MCF 10A (cell line): ENCODE data around the gene OXSR1. TPM values are rescaled to one million over a fixed set of nuclear protein-coding genes. Genes with fewer than 3 reads are reported as not detected.

Experiments
- BruUV-seq: library from RNA; stranded (reverse); fragments of 400-500 nt; replicated peaks from 2 replicates; lab custom pipeline; 2021; lab: Mats Ljungman, UMichigan
- CTCF ChIA-PET: fragments of 300-600 bp; sonication (Branson Sonifier 250); formaldehyde crosslinking; extraction: SDS; loops from one replicate; lab custom pipeline; 2021; ENCODE audit warnings: antibody characterized with exemption, inconsistent platforms; lab: Yijun Ruan, JAX
- POLR2A ChIA-PET: fragments of 300-600, 350-650 bp; sonication (Branson Sonifier 250); formaldehyde crosslinking; extraction: SDS; loops from one replicate; lab custom pipeline; 2020; ENCODE audit warnings: antibody characterized with exemption, inconsistent platforms; lab: Yijun Ruan, JAX
- DNase-seq: peaks from one replicate; pipeline ENCODE4 v3.0.0-alpha.2; 2018; ENCODE audit not compliant: unreplicated experiment
- H3K27ac Mint-ChIP-seq: one replicate; pipeline ENCODE4 v1.8.0; 2022; ENCODE audit warnings: mild to moderate bottlenecking, low read depth, mixed read lengths; ENCODE audit not compliant: unreplicated experiment
- H3K27me3 Mint-ChIP-seq: one replicate; pipeline ENCODE4 v1.8.0; 2022; ENCODE audit warnings: mixed read lengths; ENCODE audit not compliant: insufficient read depth, unreplicated experiment
- H3K36me3 Mint-ChIP-seq: one replicate; pipeline ENCODE4 v1.8.0; 2022; ENCODE audit warnings: mild to moderate bottlenecking, moderate library complexity, mixed read lengths; ENCODE audit not compliant: insufficient read depth, unreplicated experiment
- H3K4me1 Mint-ChIP-seq: one replicate; pipeline ENCODE4 v1.8.0; 2022; ENCODE audit warnings: mixed read lengths; ENCODE audit not compliant: insufficient read depth, unreplicated experiment
- H3K4me3 Mint-ChIP-seq: one replicate; pipeline ENCODE4 v1.8.0; 2022; ENCODE audit warnings: mild to moderate bottlenecking, moderate library complexity, mixed read lengths; ENCODE audit not compliant: unreplicated experiment
- H3K9me3 Mint-ChIP-seq: one replicate; pipeline ENCODE4 v1.8.0; 2022; ENCODE audit warnings: mixed read lengths; ENCODE audit not compliant: unreplicated experiment
- intact Hi-C: fragments of 100-400 bp; cut with micrococcal nuclease; formaldehyde crosslinking; loops from 2 replicates; pipeline ENCODE4 v1.14.1; 2022
- total RNA-seq: library from RNA; stranded (reverse); gene quantifications from 2 replicates; pipeline ENCODE4 v1.2.3, GENCODE V29; 2022
- TF ChIP-seq, protein P1 (sequence below): fragments of 200-600 bp; IDR thresholded peaks from one replicate; pipeline ENCODE4 v1.8.0; 2022; ENCODE audit warnings: antibody characterized with exemption, mild to moderate bottlenecking; ENCODE audit not compliant: unreplicated experiment

The OXSR1 gene
- total RNA-seq, 1 experiment from 2014 or later = 75.5 TPM

DNA sequence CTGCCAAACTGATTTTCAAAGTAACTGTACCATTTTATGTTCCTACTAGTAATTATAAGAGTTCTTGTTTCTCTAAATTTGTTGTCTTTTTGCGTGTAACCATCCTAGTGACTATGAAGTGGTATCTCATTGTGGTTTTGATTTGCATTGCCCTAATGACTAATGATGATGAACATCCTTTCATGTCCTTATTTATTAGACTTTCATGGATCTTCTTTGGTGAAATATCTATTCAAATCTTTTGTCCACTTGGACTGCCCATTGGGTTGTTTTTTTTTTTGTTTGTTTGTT lies 3.6 kb downstream of the OXSR1 start:
- Mint-ChIP-seq H3K4me3 (peak overlapping the region; percentile 87), H3K27me3 (no peaks in the 10 kb centered on the region), H3K36me3 (peaks cover 26% of the 10 kb centered on the region), H3K4me1 (peaks cover 39% of the 10 kb centered on the region), H3K9me3 (no peaks in the 10 kb centered on the region), H3K27ac (peak overlapping the region; percentile 93)
- intact Hi-C loops = no loop called here
- BruUV-seq = no TSS peak
- DNase-seq = no peak
- TF ChIP-seq, protein P1, sequence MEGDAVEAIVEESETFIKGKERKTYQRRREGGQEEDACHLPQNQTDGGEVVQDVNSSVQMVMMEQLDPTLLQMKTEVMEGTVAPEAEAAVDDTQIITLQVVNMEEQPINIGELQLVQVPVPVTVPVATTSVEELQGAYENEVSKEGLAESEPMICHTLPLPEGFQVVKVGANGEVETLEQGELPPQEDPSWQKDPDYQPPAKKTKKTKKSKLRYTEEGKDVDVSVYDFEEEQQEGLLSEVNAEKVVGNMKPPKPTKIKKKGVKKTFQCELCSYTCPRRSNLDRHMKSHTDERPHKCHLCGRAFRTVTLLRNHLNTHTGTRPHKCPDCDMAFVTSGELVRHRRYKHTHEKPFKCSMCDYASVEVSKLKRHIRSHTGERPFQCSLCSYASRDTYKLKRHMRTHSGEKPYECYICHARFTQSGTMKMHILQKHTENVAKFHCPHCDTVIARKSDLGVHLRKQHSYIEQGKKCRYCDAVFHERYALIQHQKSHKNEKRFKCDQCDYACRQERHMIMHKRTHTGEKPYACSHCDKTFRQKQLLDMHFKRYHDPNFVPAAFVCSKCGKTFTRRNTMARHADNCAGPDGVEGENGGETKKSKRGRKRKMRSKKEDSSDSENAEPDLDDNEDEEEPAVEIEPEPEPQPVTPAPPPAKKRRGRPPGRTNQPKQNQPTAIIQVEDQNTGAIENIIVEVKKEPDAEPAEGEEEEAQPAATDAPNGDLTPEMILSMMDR = no peak
- ChIA-PET POLR2A (no interaction called here), CTCF (interaction anchor here (0.7 kb wide), 1 partner anchor 15 kb away, joined by 3 read pairs; no protein-coding TSS in a partner anchor)

- intact Hi-C loops = no loop called here
These were observed 5.4 kb downstream of the OXSR1 start for GRCh38 chr3:38170722-38171121.

GRCh38 chr3:38171622-38172021 lies 6.3 kb downstream of the OXSR1 start:
- no peak for DNase-seq
- no peaks in the 10 kb centered on the region for H3K9me3 Mint-ChIP-seq
- no peak overlapping the region for H3K4me3 Mint-ChIP-seq
- peaks cover 52% of the 10 kb centered on the region for H3K4me1 Mint-ChIP-seq
- H3K36me3 Mint-ChIP-seq = peaks cover 18% of the 10 kb centered on the region
- no peaks in the 10 kb centered on the region for H3K27me3 Mint-ChIP-seq
- ChIA-PET POLR2A (interaction anchor here (1.7 to 2.0 kb wide), 2 partner anchors 17 to 35 kb away, joined by 6 to 16 read pairs; partner anchors contain the start of gene ACAA1), CTCF (interaction anchor here (0.6 to 1.5 kb wide), 6 partner anchors 14 to 313 kb away, joined by 3 to 4 read pairs (median 3); no protein-coding TSS in a partner anchor)
- BruUV-seq = no TSS peak
- peak overlapping the region; percentile 93 for H3K27ac Mint-ChIP-seq
- TF ChIP-seq, protein P1 = no peak
- intact Hi-C loops = no loop called here

More at GRCh38 chr3:38170722-38171121, 5.4 kb downstream of the OXSR1 start:
- no peak overlapping the region for H3K4me3 Mint-ChIP-seq
- peak overlapping the region; percentile 93 for H3K27ac Mint-ChIP-seq
- CTCF ChIA-PET = interaction anchor here (0.6 to 1.5 kb wide), 2 partner anchors 13 to 84 kb away, joined by 3 read pairs; no protein-coding TSS in a partner anchor
- no TSS peak for BruUV-seq
- H3K4me1 Mint-ChIP-seq = peaks cover 51% of the 10 kb centered on the region
- POLR2A ChIA-PET = interaction anchor here (0.6 to 2.0 kb wide), 3 partner anchors 16 to 34 kb away, joined by 3 to 16 read pairs (median 3); partner anchors contain the start of gene ACAA1
- TF ChIP-seq, protein P1 = no peak
- no peak for DNase-seq
- H3K9me3 Mint-ChIP-seq = no peaks in the 10 kb centered on the region
- H3K36me3 Mint-ChIP-seq = peaks cover 20% of the 10 kb centered on the region
- H3K27me3 Mint-ChIP-seq = no peaks in the 10 kb centered on the region

DNA sequence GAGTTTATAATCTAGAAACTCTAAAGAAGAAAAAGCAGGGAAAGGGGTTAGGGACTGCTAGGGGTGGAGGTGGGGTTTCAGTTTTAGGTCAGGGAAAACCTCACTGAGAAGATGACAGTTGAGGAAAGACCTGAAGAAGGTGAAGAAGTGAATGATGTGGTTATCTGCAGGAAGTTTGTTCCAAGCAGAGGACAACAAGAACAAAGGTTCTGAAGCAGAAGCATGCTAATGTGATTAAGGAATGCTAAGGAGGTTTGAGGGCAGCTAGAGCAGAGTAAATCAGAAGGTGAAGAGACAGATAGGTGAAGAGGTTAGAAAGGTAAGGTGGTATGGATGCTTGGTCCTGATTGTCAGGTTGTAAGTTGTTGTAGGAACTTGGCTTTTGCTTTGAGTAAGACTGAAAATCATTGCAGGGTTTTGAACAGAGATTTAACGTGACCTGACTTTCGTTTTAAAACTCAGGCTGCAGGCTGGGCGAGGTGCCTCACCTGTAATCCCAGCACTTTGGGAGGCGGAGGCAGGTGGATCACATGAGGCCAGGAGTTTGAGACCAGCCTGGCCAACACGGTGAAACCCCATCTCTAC lies 8.6 kb downstream of the OXSR1 start:
- peaks cover 36% of the 10 kb centered on the region for H3K4me1 Mint-ChIP-seq
- POLR2A ChIA-PET = interaction anchor here (1.0 to 2.0 kb wide), 2 partner anchors 9 to 37 kb away, joined by 9 to 10 read pairs; partner anchors contain the start of genes ACAA1 and OXSR1
- intact Hi-C loops = no loop called here

More for the DNA sequence above, 8.6 kb downstream of the OXSR1 start:
- Mint-ChIP-seq H3K4me3 (no peak overlapping the region), H3K27ac (peak overlapping the region; percentile 70), H3K9me3 (no peaks in the 10 kb centered on the region), H3K36me3 (peaks cover 14% of the 10 kb centered on the region), H3K27me3 (no peaks in the 10 kb centered on the region)
- CTCF ChIA-PET = interaction anchor here (0.6 to 0.7 kb wide), 3 partner anchors 44 to 954 kb away, joined by 3 to 4 read pairs (median 3); no protein-coding TSS in a partner anchor
- BruUV-seq = no TSS peak
- no peak for DNase-seq
- TF ChIP-seq, protein P1 = no peak
